T-helper 1 cell treated with Interleukin-12 subunit alpha and Interleukin-12 subunit beta and Interleukin-4 antibody, amounts not matched to agents 30 ng/mL and 1 ng/mL, for 36 hours (primary cell): Measurements from ENCODE around the gene LOC101059915. TPM values are rescaled to one million over a fixed set of nuclear protein-coding genes. Genes with fewer than 3 reads are reported as not detected.

ENCODE experiments used
- total RNA-seq: library from RNA; stranded (reverse); gene quantifications from 2 replicates; pipeline ENCODE4 v1.2.3, GENCODE V29; 2022

Gene LOC101059915

Other genes with a start within 250 kb of the LOC101059915 start
- 309 and 317 TPM in 2 replicates for gene OGT, start 134.4 kb upstream of the LOC101059915 start, total RNA-seq
- 5.7 and 6.0 TPM in 2 replicates for gene GCNA, start 89.1 kb upstream of the LOC101059915 start, total RNA-seq
- gene CXCR3, start 49.0 kb upstream of the LOC101059915 start, total RNA-seq = 163 and 166 TPM in 2 replicates
- not detected in 2 replicates for gene CXorf49, start 50.7 kb downstream of the LOC101059915 start, total RNA-seq
- not detected in 2 replicates for gene CXorf49B, start 95.8 kb downstream of the LOC101059915 start, total RNA-seq
- gene NHSL2, start 243.3 kb downstream of the LOC101059915 start, total RNA-seq = 1.0 and 1.2 TPM in 2 replicates